GM23338 (cell line): ENCODE results near the gene GDF11. TPM values are rescaled to one million over a fixed set of nuclear protein-coding genes. Genes with fewer than 3 reads are reported as not detected.

Source experiments
- ATAC-seq: fragments of 200-7000 bp; cut with Tn5 transposase; 3 replicates; pipeline ENCODE4 v1.9.1; 2020
- DNase-seq: peaks from one replicate; pipeline ENCODE4 v3.0.0-alpha.2; 2015; ENCODE audit warnings: low spot score
- H2AFZ ChIP-seq: fragments of 200-600 bp; sonication (generic); 2 replicates; pipeline ENCODE4 v1.8.0; 2016; ENCODE audit warnings: antibody characterized with exemption, mild to moderate bottlenecking, moderate library complexity
- H3F3A ChIP-seq: fragments of 200-600 bp; sonication (generic); replicated peaks from 2 replicates; pipeline ENCODE4 v1.8.0; 2017; ENCODE audit warnings: antibody characterized with exemption, mixed run types, low read depth
- H3K27ac ChIP-seq: fragments of 200-600 bp; sonication (generic); 2 replicates; pipeline ENCODE4 v1.6.1; 2016; ENCODE audit warnings: low read depth
- H3K27me3 ChIP-seq: fragments of 200-600 bp; sonication (generic); 2 replicates; pipeline ENCODE4 v1.8.0; 2016; ENCODE audit warnings: mild to moderate bottlenecking, mixed run types, moderate library complexity; ENCODE audit not compliant: insufficient read depth
- H3K36me3 ChIP-seq: fragments of 200-600 bp; sonication (generic); 2 replicates; pipeline ENCODE4 v1.8.0; 2016; ENCODE audit warnings: mild to moderate bottlenecking; ENCODE audit not compliant: insufficient read depth
- H3K4me1 ChIP-seq: fragments of 200-600 bp; sonication (generic); 2 replicates; pipeline ENCODE4 v1.8.0; 2016; ENCODE audit warnings: mild to moderate bottlenecking, moderate library complexity; ENCODE audit not compliant: insufficient read depth
- H3K4me2 ChIP-seq: fragments of 200-600 bp; sonication (generic); 2 replicates; pipeline ENCODE4 v1.7.1; 2017; ENCODE audit warnings: mixed run types
- H3K4me3 ChIP-seq: fragments of 200-600 bp; sonication (generic); 2 replicates; pipeline ENCODE4 v1.6.1; 2016; ENCODE audit warnings: mixed run types
- H3K79me2 ChIP-seq: fragments of 200-600 bp; sonication (generic); replicated peaks from 2 replicates; pipeline ENCODE4 v1.8.0; 2017; ENCODE audit warnings: mild to moderate bottlenecking; ENCODE audit not compliant: insufficient read depth
- H3K9me2 ChIP-seq: fragments of 200-600 bp; sonication (generic); 2 replicates; pipeline ENCODE4 v1.8.0; 2017; ENCODE audit not compliant: insufficient read depth
- H4K20me1 ChIP-seq: fragments of 200-600 bp; sonication (generic); replicated peaks from 2 replicates; pipeline ENCODE4 v1.8.0; 2017; ENCODE audit warnings: mild to moderate bottlenecking; ENCODE audit not compliant: insufficient read depth
- H3K27ac Mint-ChIP-seq: 2 replicates; pipeline ENCODE4 v1.8.0; 2020; ENCODE audit warnings: inconsistent platforms, mild to moderate bottlenecking, moderate library complexity, mixed read lengths
- H3K27me3 Mint-ChIP-seq: 3 replicates; pipeline ENCODE4 v1.8.0; 2022; ENCODE audit warnings: low read depth, mild to moderate bottlenecking, moderate library complexity, mixed read lengths, inconsistent platforms; ENCODE audit not compliant: insufficient read depth, poor library complexity
- H3K36me3 Mint-ChIP-seq: 3 replicates; pipeline ENCODE4 v1.8.0; 2021; ENCODE audit warnings: low read depth, mild to moderate bottlenecking, inconsistent platforms, moderate library complexity, mixed read lengths
- H3K4me1 Mint-ChIP-seq: 3 replicates; pipeline ENCODE4 v1.8.0; 2020; ENCODE audit warnings: mild to moderate bottlenecking, inconsistent platforms, mixed read lengths
- H3K4me3 Mint-ChIP-seq: 3 replicates; pipeline ENCODE4 v1.8.0; 2021; ENCODE audit warnings: moderate library complexity, mild to moderate bottlenecking, inconsistent platforms, mixed read lengths
- H3K9me3 Mint-ChIP-seq: 3 replicates; pipeline ENCODE4 v1.8.0; 2020; ENCODE audit warnings: moderate library complexity, mild to moderate bottlenecking, inconsistent platforms, mixed read lengths
- JUNB ChIP-seq: IDR thresholded peaks from one replicate; pipeline ENCODE4 v1.6.1; 2016; ENCODE audit warnings: antibody characterized with exemption; ENCODE audit not compliant: unreplicated experiment
- STAT1 ChIP-seq: IDR thresholded peaks from one replicate; pipeline ENCODE4 v1.6.1; 2016; ENCODE audit warnings: antibody characterized with exemption; ENCODE audit not compliant: unreplicated experiment
- ZNF114 ChIP-seq: fragments of 250-450 bp; sonication (Bioruptor Pico); IDR thresholded peaks from 2 replicates; pipeline ENCODE4 v1.5.0; 2020; ENCODE audit warnings: mild to moderate bottlenecking, moderate library complexity
- polyA plus RNA-seq: library from polyadenylated mRNA; unstranded; fragments of >200 nt; fragmentation: Nextera tagmentation; extraction: Ambion mirVana; gene quantifications from 2 replicates; pipeline ENCODE4 v1.2.1, GENCODE V29; 2016
- total RNA-seq: library from RNA; depleted of rRNA; stranded (reverse); fragments of >200 nt; shearing (Covaris generic); gene quantifications from 2 replicates; pipeline ENCODE4 v1.2.3, GENCODE V29; 2014
- TF ChIP-seq, protein P1 (sequence below), 2 experiments: fragments of 200-600 bp in 1 of 2; sonication (generic) in 1 of 2; conservative IDR thresholded peaks; 2 replicates each; pipeline versions ENCODE4 v1.5.1 to v1.6.1; 2016 to 2017; ENCODE audit warnings: antibody characterized with exemption in 2 of 2, low read depth in 2 of 2, mild to moderate bottlenecking in 2 of 2, moderate library complexity in 1 of 2

Gene GDF11
- total and polyA plus RNA-seq, 2 experiments from 2014 or later, result 3.7 to 12.5 TPM

DNA sequence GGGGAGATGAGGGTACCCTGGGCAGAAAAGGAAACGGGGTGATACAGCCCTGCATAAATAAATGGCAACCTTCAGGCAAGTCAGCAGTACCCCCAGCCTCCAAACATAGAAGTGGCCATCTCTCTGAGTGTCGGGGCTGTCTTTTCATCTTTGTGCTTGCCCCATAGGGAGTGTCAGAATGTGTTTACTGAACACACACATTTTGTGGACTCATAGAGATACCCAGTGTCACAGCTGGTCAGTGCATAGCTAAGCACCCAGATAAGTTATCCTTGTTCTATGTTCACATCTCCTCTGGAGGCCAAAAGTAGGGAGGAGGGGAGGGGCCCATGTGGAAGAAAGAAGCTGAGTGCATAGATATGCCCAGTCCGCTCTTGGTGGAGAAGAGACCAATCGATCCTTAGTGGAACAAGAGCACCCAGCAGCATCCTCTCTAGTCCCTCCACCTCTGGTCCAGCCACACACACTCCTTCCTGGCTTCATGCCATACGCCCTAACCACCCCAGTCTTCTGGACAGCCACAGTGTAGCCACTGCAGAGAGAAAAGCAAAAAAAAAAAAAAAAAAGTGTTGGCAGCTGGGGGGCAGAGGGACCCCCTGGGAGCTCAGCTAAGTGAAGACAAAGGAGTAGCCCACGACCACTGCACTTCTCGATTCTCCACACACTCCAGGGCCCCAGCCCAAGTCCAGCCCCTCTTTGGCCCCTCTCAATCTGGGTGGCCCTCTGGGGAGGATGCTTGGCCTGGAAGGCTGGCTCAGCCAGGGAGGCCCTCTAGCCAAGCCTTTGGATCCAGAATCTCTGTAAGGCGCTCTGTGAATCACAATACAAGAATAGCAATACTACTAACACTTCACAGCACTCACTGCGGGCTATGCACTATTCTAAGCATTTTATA, 37.9 kb upstream of the GDF11 start:
- peaks cover 7% of the 10 kb centered on the region; the same call in 1 of the 2 replicates for H3F3A ChIP-seq
- H3K4me3 ChIP-seq, result no peak overlapping the region
- no peaks in the 10 kb centered on the region for H3K36me3 ChIP-seq
- Mint-ChIP-seq H3K27me3 (peaks cover 20% of the 10 kb centered on the region), H3K9me3 (no peaks in the 10 kb centered on the region), H3K4me3 (peak overlapping the region; percentile 10; the same call in 1 of the 3 replicates), H3K4me1 (peaks cover 38% of the 10 kb centered on the region), H3K27ac (no peak overlapping the region), H3K36me3 (peaks cover 4% of the 10 kb centered on the region; the same call in 1 of the 3 replicates)
- peaks cover 26% of the 10 kb centered on the region for H3K4me1 ChIP-seq
- no peak for TF ChIP-seq ZNF114 (CRISPR knock-in tag)
- H3K27me3 ChIP-seq, result peaks cover 7% of the 10 kb centered on the region; the same call in 1 of the 2 replicates
- no peak for ATAC-seq
- no peak for DNase-seq
- peaks cover 3% of the 10 kb centered on the region; the same call in 1 of the 2 replicates for H4K20me1 ChIP-seq
- no peak overlapping the region for H2AFZ ChIP-seq
- no peaks in the 10 kb centered on the region for H3K9me2 ChIP-seq
- peak overlapping the region; percentile 41 for H3K4me2 ChIP-seq
- H3K79me2 ChIP-seq, result peaks cover 28% of the 10 kb centered on the region
- no peak overlapping the region for H3K27ac ChIP-seq

DNA sequence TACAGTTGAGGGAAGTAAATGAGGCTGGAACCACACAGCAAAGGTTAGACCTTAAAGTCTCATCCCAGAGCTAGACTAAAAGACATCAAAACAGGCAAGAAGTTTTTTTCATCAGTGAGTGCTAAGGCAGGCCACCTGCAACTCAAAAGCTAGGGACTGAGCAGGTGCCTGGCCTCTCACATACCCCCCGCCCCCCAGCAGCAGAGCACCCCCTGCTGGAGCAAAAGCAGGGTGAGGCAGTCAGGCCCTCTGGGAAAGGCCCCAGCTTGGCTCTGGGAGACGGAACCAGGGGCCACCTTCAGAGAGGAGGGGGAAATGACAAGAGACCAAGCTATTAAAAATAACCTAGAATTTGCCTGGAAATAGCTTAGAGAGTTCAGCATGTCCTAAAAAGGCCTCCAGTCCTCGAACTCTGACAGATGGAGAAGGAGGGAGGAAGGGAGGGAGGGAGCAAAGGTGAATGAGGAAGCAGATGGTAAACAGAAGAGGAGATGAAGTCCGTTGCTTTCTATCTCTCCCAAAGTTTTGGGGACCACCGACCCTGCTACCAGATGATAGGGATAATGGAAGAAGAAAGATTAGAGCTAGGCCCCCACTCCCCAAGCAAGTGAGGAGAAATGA, 37.0 kb upstream of the GDF11 start:
- Mint-ChIP-seq H3K36me3 (peaks cover 4% of the 10 kb centered on the region; the same call in 1 of the 3 replicates), H3K27ac (no peak overlapping the region), H3K4me3 (peak overlapping the region; percentile 88), H3K9me3 (no peaks in the 10 kb centered on the region), H3K27me3 (peaks cover 20% of the 10 kb centered on the region), H3K4me1 (peaks cover 38% of the 10 kb centered on the region)
- peak; percentile 87 for DNase-seq
- Histone ChIP-seq H3K79me2 (peaks cover 28% of the 10 kb centered on the region), H2AFZ (no peak overlapping the region), H4K20me1 (peaks cover 3% of the 10 kb centered on the region; the same call in 1 of the 2 replicates), H3K27me3 (peaks cover 7% of the 10 kb centered on the region; the same call in 1 of the 2 replicates), H3K4me2 (peak overlapping the region; percentile 98), H3K4me1 (peaks cover 26% of the 10 kb centered on the region), H3K27ac (no peak overlapping the region), H3K4me3 (peak overlapping the region; percentile 97), H3K36me3 (no peaks in the 10 kb centered on the region), H3F3A (peaks cover 7% of the 10 kb centered on the region; the same call in 1 of the 2 replicates), H3K9me2 (no peaks in the 10 kb centered on the region)
- TF ChIP-seq, protein P1, sequence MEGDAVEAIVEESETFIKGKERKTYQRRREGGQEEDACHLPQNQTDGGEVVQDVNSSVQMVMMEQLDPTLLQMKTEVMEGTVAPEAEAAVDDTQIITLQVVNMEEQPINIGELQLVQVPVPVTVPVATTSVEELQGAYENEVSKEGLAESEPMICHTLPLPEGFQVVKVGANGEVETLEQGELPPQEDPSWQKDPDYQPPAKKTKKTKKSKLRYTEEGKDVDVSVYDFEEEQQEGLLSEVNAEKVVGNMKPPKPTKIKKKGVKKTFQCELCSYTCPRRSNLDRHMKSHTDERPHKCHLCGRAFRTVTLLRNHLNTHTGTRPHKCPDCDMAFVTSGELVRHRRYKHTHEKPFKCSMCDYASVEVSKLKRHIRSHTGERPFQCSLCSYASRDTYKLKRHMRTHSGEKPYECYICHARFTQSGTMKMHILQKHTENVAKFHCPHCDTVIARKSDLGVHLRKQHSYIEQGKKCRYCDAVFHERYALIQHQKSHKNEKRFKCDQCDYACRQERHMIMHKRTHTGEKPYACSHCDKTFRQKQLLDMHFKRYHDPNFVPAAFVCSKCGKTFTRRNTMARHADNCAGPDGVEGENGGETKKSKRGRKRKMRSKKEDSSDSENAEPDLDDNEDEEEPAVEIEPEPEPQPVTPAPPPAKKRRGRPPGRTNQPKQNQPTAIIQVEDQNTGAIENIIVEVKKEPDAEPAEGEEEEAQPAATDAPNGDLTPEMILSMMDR (conservative IDR thresholded peaks at IDR 0.05; ENCODE audit: low read depth in 2 of 2), result peak; percentile 82 to 93
- TF ChIP-seq JUNB (no peak), STAT1 (no peak)
- ATAC-seq, result peak; percentile 56
